Measurements from ENCODE around the gene CBARP.

DNA sequence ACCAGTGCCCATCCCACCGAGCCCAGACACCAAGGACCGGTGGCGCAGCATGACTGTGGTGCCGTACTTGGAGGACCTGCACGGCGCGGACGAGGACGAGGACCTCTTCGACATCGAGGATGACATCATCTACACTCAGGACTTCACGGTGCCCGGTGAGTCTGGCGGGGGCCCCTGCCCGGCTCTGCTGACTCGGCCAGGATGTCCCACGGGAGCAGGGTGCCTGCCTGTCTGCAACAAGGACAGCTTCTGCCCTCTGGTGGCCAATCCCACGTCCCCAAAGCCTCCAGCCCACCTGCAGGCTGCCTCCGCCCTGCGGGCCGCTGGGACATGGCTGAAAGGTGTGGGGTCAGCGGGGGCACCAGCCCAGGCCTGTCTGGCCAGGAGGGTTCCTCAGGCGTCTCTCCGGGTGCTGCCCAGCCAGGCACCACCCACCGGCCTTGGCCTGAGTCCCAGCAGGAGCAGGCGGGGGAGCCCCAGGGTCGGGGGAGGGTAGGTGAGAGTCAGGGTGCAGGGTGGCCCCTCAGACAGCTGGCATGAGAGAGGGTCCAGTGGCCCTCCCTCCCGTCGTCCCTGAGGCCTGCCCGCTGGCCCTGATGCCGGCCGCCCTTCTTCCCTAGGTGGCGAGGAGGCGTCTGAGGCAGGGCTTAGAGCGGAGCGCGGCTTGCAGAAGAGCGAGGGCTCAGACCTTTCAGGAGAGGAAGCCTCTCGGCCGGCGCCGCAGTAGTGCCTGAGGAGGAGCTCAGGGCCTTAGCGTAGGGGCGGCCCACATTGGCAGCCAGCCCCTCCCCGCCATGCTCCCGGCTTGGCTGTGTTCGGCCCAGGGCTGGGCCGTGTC lies 14.6 kb downstream of the CBARP start:
- TF ChIP-seq POLR2AphosphoS5 (IDR thresholded peaks at IDR 0.05; ENCODE audit: borderline replicate concordance, low read depth, low read length) = no peak
- no peak for TF ChIP-seq EZH2 (IDR thresholded peaks at IDR 0.05)
